Measurements from ENCODE around the gene SPOP.

- no peak for TF ChIP-seq CTCF (IDR thresholded peaks at IDR 0.05)
- TF ChIP-seq POLR2A (IDR thresholded peaks at IDR 0.05) = no peak
Measured at GRCh38 chr17:49621946-49622529, 55.9 kb downstream of the SPOP start.
